A673 (cell line): ENCODE data around the gene ME3.

Experiments used
- CTCF ChIP-seq: fragments of 300-800, 200-600 bp; sonication (generic); conservative IDR thresholded peaks from 2 replicates; pipeline ENCODE4 v1.5.1; 2017; ENCODE audit warnings: low read depth, mild to moderate bottlenecking, antibody characterized with exemption, low read length, moderate library complexity, mixed read lengths
- EZH2 ChIP-seq: fragments of 200-600 bp; sonication (generic); IDR thresholded peaks from 2 replicates; pipeline ENCODE4 v1.6.1; 2017; ENCODE audit warnings: borderline replicate concordance, low read depth, mild to moderate bottlenecking, mixed read lengths, antibody characterized with exemption, low read length; ENCODE audit not compliant: poor library complexity, severe bottlenecking

DNA sequence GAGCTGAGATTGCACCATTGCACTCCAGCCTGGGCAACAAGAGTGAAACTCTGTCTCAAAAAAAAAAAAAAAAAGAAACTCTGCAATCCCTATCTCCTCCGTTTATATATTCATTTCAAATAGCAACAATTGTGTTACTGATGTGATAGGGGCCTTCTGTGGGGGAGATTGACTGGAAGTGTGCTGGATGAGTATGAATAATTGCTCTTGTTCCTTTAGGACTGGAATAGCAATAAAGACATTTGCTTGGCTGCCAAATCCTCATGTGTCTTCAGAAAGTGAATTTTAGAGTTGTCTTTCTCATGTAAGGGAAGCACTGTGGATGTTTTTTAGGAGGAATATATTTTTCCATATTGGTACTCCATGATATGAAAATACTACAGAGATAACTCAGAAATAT is 21.1 kb upstream of the ME3 start:
- TF ChIP-seq EZH2 = no peak
- TF ChIP-seq CTCF = no peak
